ENCODE data around the gene FAM13B. TPM values are rescaled to one million over a fixed set of nuclear protein-coding genes. Genes with fewer than 3 reads are reported as not detected.

The FAM13B gene
- total and polyA plus RNA-seq, 2 of the 8 experiments (the other 6 are each of a cell fraction or from before 2014, with no cell fraction given): 6.4 to 17.0 TPM

DNA sequence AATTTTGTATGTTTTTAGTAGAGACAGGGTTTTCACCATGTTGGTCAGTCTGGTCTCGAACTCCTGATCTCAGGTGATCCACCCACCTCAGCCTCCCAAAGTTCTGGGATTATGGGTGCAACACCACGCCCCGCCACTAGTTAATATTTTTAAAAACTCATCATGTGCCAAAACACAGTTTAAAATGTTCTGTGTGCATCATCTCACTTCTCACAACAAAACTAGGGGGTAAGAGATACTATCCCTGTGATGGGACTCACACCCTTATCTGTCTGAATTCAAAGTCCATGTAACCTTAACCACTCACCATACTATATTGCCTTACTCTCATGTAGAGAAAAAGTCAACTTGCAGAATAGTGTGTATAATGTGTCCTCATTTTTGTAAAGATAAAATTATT lies 141.0 kb downstream of the FAM13B start (continued):
- TF ChIP-seq EZH2 (IDR thresholded peaks at IDR 0.05; ENCODE audit: low read depth, low read length, severe bottlenecking): no peak
- TF ChIP-seq YY1 (IDR thresholded peaks at IDR 0.05; ENCODE audit: low read depth, low read length): no peak
- no peak for TF ChIP-seq KDM5A (IDR thresholded peaks at IDR 0.05; ENCODE audit: low read length)
- TF ChIP-seq EGR1 (IDR thresholded peaks at IDR 0.05; ENCODE audit: borderline replicate concordance, low read depth, low read length): no peak
- no peak for TF ChIP-seq RAD21 (IDR thresholded peaks at IDR 0.05 in 1 of 2, conservative IDR thresholded peaks at IDR 0.05 in 1 of 2; ENCODE audit: low read depth in 2 of 2, low read length in 2 of 2)
- TF ChIP-seq SUZ12 (IDR thresholded peaks at IDR 0.05; ENCODE audit: low read length): no peak
- no peak for TF ChIP-seq POLR2AphosphoS5 (IDR thresholded peaks at IDR 0.05; ENCODE audit: low read depth, low read length)

Measured in H1 (cell line).